ENCODE data around the gene RAPGEF6. TPM values are rescaled to one million over a fixed set of nuclear protein-coding genes. Genes with fewer than 3 reads are reported as not detected.

RAPGEF6 gene
- total RNA-seq, 2 donors from 2014 or later = 19.2 to 24.0 TPM

DNA sequence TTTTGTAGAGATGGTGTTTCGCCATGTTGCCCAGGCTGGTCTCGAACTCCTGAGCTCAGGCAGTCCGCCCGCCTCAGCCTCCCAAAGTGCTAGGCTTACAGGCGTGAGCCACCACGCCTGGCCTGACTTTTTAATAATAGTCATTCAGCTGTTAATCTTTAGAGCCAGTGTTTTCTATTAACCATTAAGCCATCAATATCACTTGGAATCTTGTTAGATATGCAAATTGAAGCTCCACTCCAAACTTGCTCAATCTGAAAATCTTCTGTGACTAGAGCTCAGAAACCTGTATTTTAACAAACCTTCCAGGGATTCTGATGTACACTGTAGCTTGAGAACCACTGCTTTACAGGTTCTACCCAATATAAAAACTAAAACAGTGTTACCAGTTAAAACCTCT, 257.7 kb downstream of the RAPGEF6 start:
- H3K9me3 ChIP-seq (ENCODE audit: control insufficient read depth, low read length) = no peaks in the 10 kb centered on the region
- TF ChIP-seq CTCF (conservative IDR thresholded peaks at IDR 0.05) = no peak
- no peak for DNase-seq
- Mint-ChIP-seq H3K9me3 (no peaks in the 10 kb centered on the region), H3K36me3 (ENCODE audit: low read depth) (no peaks in the 10 kb centered on the region), H3K4me3 (no peak overlapping the region), H3K27me3 (ENCODE audit: insufficient read depth) (no peaks in the 10 kb centered on the region), H3K27ac (no peak overlapping the region), H3K4me1 (peaks cover 8% of the 10 kb centered on the region)
- no peaks in the 10 kb centered on the region for H3K4me1 ChIP-seq (ENCODE audit: control insufficient read depth, insufficient read depth, low read length)
- no peaks in the 10 kb centered on the region for H3K36me3 ChIP-seq (ENCODE audit: control insufficient read depth, insufficient read depth, low read length)
- no peak overlapping the region for H3K27ac ChIP-seq (ENCODE audit: low read depth, low read length)
- no peak overlapping the region for H3K9ac ChIP-seq (ENCODE audit: extremely low read depth, low read length, poor library complexity, severe bottlenecking)
- WGBS, 2 experiments (ENCODE audit: insufficient coverage in 1 of 2, insufficient read length in 1 of 2) = 91 to 92% methylated on average over 6 of the region's 6 CpGs
- H3K4me3 ChIP-seq (ENCODE audit: low read length) = no peak overlapping the region
- H3K27me3 ChIP-seq (ENCODE audit: control insufficient read depth, insufficient read depth, low read length, poor library complexity, severe bottlenecking) = no peaks in the 10 kb centered on the region

GRCh38 chr5:131375351-131375750, 259.7 kb downstream of the RAPGEF6 start:
- Mint-ChIP-seq H3K4me1 (peaks cover 2% of the 10 kb centered on the region), H3K27me3 (ENCODE audit: insufficient read depth) (no peaks in the 10 kb centered on the region), H3K4me3 (no peak overlapping the region), H3K9me3 (no peaks in the 10 kb centered on the region), H3K36me3 (ENCODE audit: low read depth) (no peaks in the 10 kb centered on the region), H3K27ac (no peak overlapping the region)
- Histone ChIP-seq H3K9ac (ENCODE audit: extremely low read depth, low read length, poor library complexity, severe bottlenecking) (no peak overlapping the region), H3K4me3 (ENCODE audit: low read length) (no peak overlapping the region), H3K27me3 (ENCODE audit: control insufficient read depth, insufficient read depth, low read length, poor library complexity, severe bottlenecking) (no peaks in the 10 kb centered on the region), H3K36me3 (ENCODE audit: control insufficient read depth, insufficient read depth, low read length) (no peaks in the 10 kb centered on the region), H3K4me1 (ENCODE audit: control insufficient read depth, insufficient read depth, low read length) (no peaks in the 10 kb centered on the region), H3K27ac (ENCODE audit: low read depth, low read length) (no peak overlapping the region), H3K9me3 (ENCODE audit: control insufficient read depth, low read length) (no peaks in the 10 kb centered on the region)
- WGBS, 2 experiments (ENCODE audit: insufficient coverage in 1 of 2, insufficient read length in 1 of 2) = 94 to 100% methylated on average over 1 to 2 of the region's 2 CpGs
- no peak for TF ChIP-seq CTCF (conservative IDR thresholded peaks at IDR 0.05)
- no peak for DNase-seq

Other genes with a start within 250 kb of the RAPGEF6 start
- 10 to 100 TPM; 19.9 to 25.6 TPM for gene FNIP1, start 161.8 kb upstream of the RAPGEF6 start, total RNA-seq

Measured in endodermal cell (in vitro differentiated cells).